Measurements from ENCODE around the gene LSP1. TPM values are rescaled to one million over a fixed set of nuclear protein-coding genes. Genes with fewer than 3 reads are reported as not detected.
"Not testable (repeated sequence)": the region's sequence is repeated elsewhere in the genome, so short reads cannot be mapped to it uniquely, and the experiment has no call there.

Gene LSP1
- total and polyA plus RNA-seq, 2 of the 13 experiments (the other 11 are each of a cell fraction or from before 2014, with no cell fraction given): 0.59 to 1.00 TPM

- POLR2A ChIA-PET; BruUV-seq (replicated peaks); H3K4me2 ChIP-seq (ENCODE audit: low read depth, low read length); FAIRE-seq; H3K4me1 ChIP-seq (ENCODE audit: insufficient read depth, low read length); ATAC-seq; in situ Hi-C loops (cut with HindIII; ENCODE audit: extremely low pct_ligation_motif_present, low pct_unique_long_range_greater_than_20kb); H3K36me3 ChIP-seq (replicated peaks in 1 of 2; ENCODE audit: control insufficient read depth in 1 of 2, insufficient read depth in 2 of 2, low read length in 2 of 2); intact Hi-C loops (cut with micrococcal nuclease; ENCODE audit: unreplicated experiment); H3K9me3 ChIP-seq (ENCODE audit: low read length); H4K20me1 ChIP-seq (ENCODE audit: insufficient read depth, low read length); H3K4me3 ChIP-seq (replicated peaks in 1 of 3; ENCODE audit: insufficient read depth in 1 of 3, low read depth in 2 of 3, low read length in 3 of 3); DNase-seq (ENCODE audit: low spot score); H3K79me2 ChIP-seq (ENCODE audit: insufficient read depth, low read length); H3K9ac ChIP-seq (ENCODE audit: insufficient read depth, low read depth, low read length); H2AFZ ChIP-seq (ENCODE audit: low read length); CTCF ChIA-PET (ENCODE audit: low intra/inter-chr PET ratio, low total read pairs); H3K27ac ChIP-seq (ENCODE audit: extremely low read length, insufficient read depth, low read length): not testable (repeated sequence)
- 57% methylated on average over 8 of the region's 9 CpGs for WGBS (ENCODE audit: low lambda C conversion rate)
- H3K27me3 ChIP-seq (ENCODE audit: control insufficient read depth in 1 of 2, insufficient read depth in 2 of 2, low read length in 2 of 2): peaks cover 3 to 55% of the 10 kb centered on the region in 2 experiments; a peak in 3 of 5 replicates
Observed at GRCh38 chr11:1813356-1813755, 39.5 kb upstream of the LSP1 start.

GRCh38 chr11:1814691-1815090, 38.2 kb upstream of the LSP1 start:
- FAIRE-seq: no peak
- 42% methylated on average over 9 of the region's 10 CpGs for WGBS (ENCODE audit: low lambda C conversion rate)
- CTCF ChIA-PET (ENCODE audit: low intra/inter-chr PET ratio, low total read pairs): no interaction called here

More at GRCh38 chr11:1814691-1815090, 38.2 kb upstream of the LSP1 start:
- Histone ChIP-seq H3K4me3 (replicated peaks in 1 of 3; ENCODE audit: insufficient read depth in 1 of 3, low read depth in 2 of 3, low read length in 3 of 3) (no peak overlapping the region), H3K27me3 (ENCODE audit: control insufficient read depth in 1 of 2, insufficient read depth in 2 of 2, low read length in 2 of 2) (peaks cover 3 to 56% of the 10 kb centered on the region in 2 experiments; a peak in 3 of 5 replicates), H3K27ac (ENCODE audit: extremely low read length, insufficient read depth, low read length) (no peak overlapping the region), H3K36me3 (replicated peaks in 1 of 2; ENCODE audit: control insufficient read depth in 1 of 2, insufficient read depth in 2 of 2, low read length in 2 of 2) (no peaks in the 10 kb centered on the region), H2AFZ (ENCODE audit: low read length) (no peak overlapping the region), H3K79me2 (ENCODE audit: insufficient read depth, low read length) (no peaks in the 10 kb centered on the region), H3K9ac (ENCODE audit: insufficient read depth, low read depth, low read length) (no peak overlapping the region), H3K4me2 (ENCODE audit: low read depth, low read length) (no peak overlapping the region), H3K4me1 (ENCODE audit: insufficient read depth, low read length) (no peaks in the 10 kb centered on the region), H4K20me1 (ENCODE audit: insufficient read depth, low read length) (no peaks in the 10 kb centered on the region), H3K9me3 (ENCODE audit: low read length) (0 out of 2 replicates have a peak, but pooled peaks cover 3% of the 10 kb centered on the region)
- intact Hi-C loops (cut with micrococcal nuclease; ENCODE audit: unreplicated experiment): no loop called here
- ATAC-seq: no peak
- no peak for DNase-seq (ENCODE audit: low spot score)
- no TSS peak for BruUV-seq (replicated peaks)
- POLR2A ChIA-PET: no interaction called here
- TF ChIP-seq XRCC5 (optimal IDR thresholded peaks at IDR 0.05; ENCODE audit: low read length) (no peak), ZNF230 (CRISPR knock-in tag; IDR thresholded peaks at IDR 0.05) (no peak), ZNF652 (CRISPR knock-in tag; IDR thresholded peaks at IDR 0.05; ENCODE audit: borderline replicate concordance, low read depth) (no peak), CREBL2 (CRISPR knock-in tag; IDR thresholded peaks at IDR 0.05; ENCODE audit: borderline replicate concordance) (no peak), HDAC6 (IDR thresholded peaks at IDR 0.05; ENCODE audit: low read depth, low read length) (no peak), RARG (CRISPR knock-in tag; IDR thresholded peaks at IDR 0.05; ENCODE audit: low read depth) (no peak), MXD1 (CRISPR knock-in tag; IDR thresholded peaks at IDR 0.05) (no peak), NKX3-1 (CRISPR knock-in tag; IDR thresholded peaks at IDR 0.05) (no peak), TCF12 (IDR thresholded peaks at IDR 0.05) (no peak), TCF12 (CRISPR knock-in tag; IDR thresholded peaks at IDR 0.05) (no peak), LCORL (IDR thresholded peaks at IDR 0.05) (no peak), LCORL (CRISPR knock-in tag; IDR thresholded peaks at IDR 0.05) (no peak), ZFP36L1 (CRISPR knock-in tag; IDR thresholded peaks at IDR 0.05) (no peak), SRSF1 (optimal IDR thresholded peaks at IDR 0.05; ENCODE audit: low read depth, low read length) (no peak), HDAC2 (CRISPR knock-in tag; IDR thresholded peaks at IDR 0.05) (no peak), ATF3 (CRISPR knock-in tag; IDR thresholded peaks at IDR 0.05) (no peak), ZNF879 (CRISPR knock-in tag; IDR thresholded peaks at IDR 0.05) (no peak), GMEB2 (CRISPR knock-in tag; IDR thresholded peaks at IDR 0.05; ENCODE audit: low read depth) (no peak), FOXP1 (IDR thresholded peaks at IDR 0.05) (no peak), FOXP1 (CRISPR knock-in tag; IDR thresholded peaks at IDR 0.05) (no peak)
- in situ Hi-C loops (cut with HindIII; ENCODE audit: extremely low pct_ligation_motif_present, low pct_unique_long_range_greater_than_20kb): no loop called here

Data from HepG2 (cell line).